ENCODE data around the gene COL4A2. TPM values are rescaled to one million over a fixed set of nuclear protein-coding genes. Genes with fewer than 3 reads are reported as not detected.

Gene COL4A2
- polyA plus RNA-seq, 1 donor (not counting 4 experiments of a cell fraction or from before 2014, with no cell fraction given) = 30.7 TPM

GRCh38 chr13:110302997-110303396, 4.1 kb upstream of the COL4A2 start:
- Histone ChIP-seq H3K9ac (ENCODE audit: control insufficient read depth, extremely low read depth, insufficient read depth, low read length) (no peak overlapping the region), H3K27ac (ENCODE audit: control insufficient read depth, insufficient read depth, low read length) (no peak overlapping the region)

DNA sequence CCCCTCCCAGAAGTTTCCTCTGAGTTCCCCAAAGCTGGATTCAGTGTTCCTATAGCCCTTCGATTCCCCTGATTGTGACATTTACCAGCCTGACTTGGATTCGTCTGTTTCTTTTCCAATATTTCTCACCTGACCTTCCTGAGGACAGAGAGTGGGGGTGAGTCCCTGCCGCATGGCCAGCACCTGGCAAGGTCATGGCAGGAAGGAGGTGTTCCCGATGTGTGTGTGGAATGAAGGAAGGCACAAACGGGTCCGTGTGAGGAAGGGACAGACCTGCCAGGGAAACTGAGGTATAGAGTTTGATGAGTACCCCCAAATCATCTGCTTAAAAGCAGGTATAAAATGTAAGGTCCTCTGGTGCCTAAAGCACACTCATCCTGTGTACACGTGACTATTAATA, 3.4 kb upstream of the COL4A2 start:
- Histone ChIP-seq H2AFZ (ENCODE audit: control insufficient read depth, low read length) (no peak overlapping the region), H3K36me3 (ENCODE audit: control insufficient read depth in 2 of 2, extremely low read depth in 1 of 2, insufficient read depth in 2 of 2, low read length in 2 of 2) (peaks cover 0 to 6% of the 10 kb centered on the region in 2 experiments), H3K9ac (ENCODE audit: control insufficient read depth, extremely low read depth, insufficient read depth, low read length) (no peak overlapping the region), H3K9me3 (ENCODE audit: control insufficient read depth, low read depth, low read length) (no peaks in the 10 kb centered on the region), H3K4me3 (ENCODE audit: control insufficient read depth in 2 of 3, extremely low read depth in 1 of 3, insufficient read depth in 2 of 3, low read depth in 1 of 3, low read length in 3 of 3) (no peak overlapping the region), H3K27ac (ENCODE audit: control insufficient read depth, insufficient read depth, low read length) (no peak overlapping the region), H3K9me1 (ENCODE audit: control insufficient read depth, extremely low read depth, insufficient read depth, low read length) (peaks cover 2% of the 10 kb centered on the region), H3K4me2 (ENCODE audit: control insufficient read depth, extremely low read depth, insufficient read depth, low read depth, low read length) (no peak overlapping the region), H3K27me3 (ENCODE audit: control insufficient read depth, extremely low read depth, insufficient read depth, low read length) (no peaks in the 10 kb centered on the region), H4K20me1 (ENCODE audit: control insufficient read depth, extremely low read depth, insufficient read depth, low read length) (no peaks in the 10 kb centered on the region), H3K4me1 (ENCODE audit: control insufficient read depth, extremely low read depth, insufficient read depth, low read length) (peaks cover 31% of the 10 kb centered on the region), H3K79me2 (ENCODE audit: control insufficient read depth, insufficient read depth, low read length) (peaks cover 70% of the 10 kb centered on the region)
- TF ChIP-seq EZH2 (IDR thresholded peaks at IDR 0.05; ENCODE audit: low read length) = no peak
- TF ChIP-seq, protein P1, sequence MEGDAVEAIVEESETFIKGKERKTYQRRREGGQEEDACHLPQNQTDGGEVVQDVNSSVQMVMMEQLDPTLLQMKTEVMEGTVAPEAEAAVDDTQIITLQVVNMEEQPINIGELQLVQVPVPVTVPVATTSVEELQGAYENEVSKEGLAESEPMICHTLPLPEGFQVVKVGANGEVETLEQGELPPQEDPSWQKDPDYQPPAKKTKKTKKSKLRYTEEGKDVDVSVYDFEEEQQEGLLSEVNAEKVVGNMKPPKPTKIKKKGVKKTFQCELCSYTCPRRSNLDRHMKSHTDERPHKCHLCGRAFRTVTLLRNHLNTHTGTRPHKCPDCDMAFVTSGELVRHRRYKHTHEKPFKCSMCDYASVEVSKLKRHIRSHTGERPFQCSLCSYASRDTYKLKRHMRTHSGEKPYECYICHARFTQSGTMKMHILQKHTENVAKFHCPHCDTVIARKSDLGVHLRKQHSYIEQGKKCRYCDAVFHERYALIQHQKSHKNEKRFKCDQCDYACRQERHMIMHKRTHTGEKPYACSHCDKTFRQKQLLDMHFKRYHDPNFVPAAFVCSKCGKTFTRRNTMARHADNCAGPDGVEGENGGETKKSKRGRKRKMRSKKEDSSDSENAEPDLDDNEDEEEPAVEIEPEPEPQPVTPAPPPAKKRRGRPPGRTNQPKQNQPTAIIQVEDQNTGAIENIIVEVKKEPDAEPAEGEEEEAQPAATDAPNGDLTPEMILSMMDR (optimal IDR thresholded peaks at IDR 0.05 in 1 of 3, IDR thresholded peaks at IDR 0.05 in 1 of 3, conservative IDR thresholded peaks at IDR 0.05 in 1 of 3; ENCODE audit: extremely low read depth in 1 of 3, insufficient read depth in 2 of 3, low read length in 3 of 3) = no peak
- FAIRE-seq (no peak), DNase-seq (ENCODE audit: low read depth, low spot score) (no peak)
- dilution Hi-C loops (cut with MboI; ENCODE audit: extremely low pct_ligation_motif_present, low sequenced_read_pairs) = no loop called here

More at GRCh38 chr13:110302997-110303396, 4.1 kb upstream of the COL4A2 start:
- Histone ChIP-seq H3K79me2 (ENCODE audit: control insufficient read depth, insufficient read depth, low read length) (peaks cover 67% of the 10 kb centered on the region), H3K4me1 (ENCODE audit: control insufficient read depth, extremely low read depth, insufficient read depth, low read length) (peaks cover 31% of the 10 kb centered on the region), H3K9me1 (ENCODE audit: control insufficient read depth, extremely low read depth, insufficient read depth, low read length) (peaks cover 2% of the 10 kb centered on the region), H3K9me3 (ENCODE audit: control insufficient read depth, low read depth, low read length) (no peaks in the 10 kb centered on the region), H4K20me1 (ENCODE audit: control insufficient read depth, extremely low read depth, insufficient read depth, low read length) (no peaks in the 10 kb centered on the region), H2AFZ (ENCODE audit: control insufficient read depth, low read length) (no peak overlapping the region), H3K27me3 (ENCODE audit: control insufficient read depth, extremely low read depth, insufficient read depth, low read length) (no peaks in the 10 kb centered on the region), H3K4me3 (ENCODE audit: control insufficient read depth in 2 of 3, extremely low read depth in 1 of 3, insufficient read depth in 2 of 3, low read depth in 1 of 3, low read length in 3 of 3) (no peak overlapping the region), H3K4me2 (ENCODE audit: control insufficient read depth, extremely low read depth, insufficient read depth, low read depth, low read length) (no peak overlapping the region), H3K36me3 (ENCODE audit: control insufficient read depth in 2 of 2, extremely low read depth in 1 of 2, insufficient read depth in 2 of 2, low read length in 2 of 2) (peaks cover 0 to 6% of the 10 kb centered on the region in 2 experiments)
- TF ChIP-seq, protein P1 (optimal IDR thresholded peaks at IDR 0.05 in 1 of 3, IDR thresholded peaks at IDR 0.05 in 1 of 3, conservative IDR thresholded peaks at IDR 0.05 in 1 of 3; ENCODE audit: extremely low read depth in 1 of 3, insufficient read depth in 2 of 3, low read length in 3 of 3) = no peak
- no peak for TF ChIP-seq EZH2 (IDR thresholded peaks at IDR 0.05; ENCODE audit: low read length)
- no peak for DNase-seq (ENCODE audit: low read depth, low spot score)
- dilution Hi-C loops (cut with MboI; ENCODE audit: extremely low pct_ligation_motif_present, low sequenced_read_pairs) = no loop called here
- no peak for FAIRE-seq

All from keratinocyte (primary cell).